Measurements from ENCODE around the gene MNX1. TPM values are rescaled to one million over a fixed set of nuclear protein-coding genes. Genes with fewer than 3 reads are reported as not detected.

Gene MNX1
- total RNA-seq, 2 donors from 2014 or later: 14.3 to 39.6 TPM

- H3K4me1 ChIP-seq: no peaks in the 10 kb centered on the region
- no peak overlapping the region for H3K27ac ChIP-seq
- no peak overlapping the region for H3K4me3 ChIP-seq
- intact Hi-C loops (cut with DNase I): no loop called here
- no peak for ATAC-seq
- 88 to 92% methylated on average over 3 to 4 of the region's 4 CpGs for WGBS, 2 donors
- H3K9me3 ChIP-seq: no peaks in the 10 kb centered on the region
- no peaks in the 10 kb centered on the region for H3K27me3 ChIP-seq
- DNase-seq: no peak
- H3K36me3 ChIP-seq (replicated peaks in 1 of 2; ENCODE audit: insufficient read depth in 1 of 2, low read depth in 2 of 2): no peaks in the 10 kb centered on the region
- TF ChIP-seq CTCF (IDR thresholded peaks at IDR 0.05) (no peak), POLR2A (IDR thresholded peaks at IDR 0.05) (no peak)
Measured at GRCh38 chr7:157037028-157037427, 26.6 kb upstream of the MNX1 start.

GRCh38 chr7:157035979-157036378 lies 25.5 kb upstream of the MNX1 start:
- no peak overlapping the region for H3K4me3 ChIP-seq
- no peak for DNase-seq
- no peaks in the 10 kb centered on the region for H3K36me3 ChIP-seq (replicated peaks in 1 of 2; ENCODE audit: insufficient read depth in 1 of 2, low read depth in 2 of 2)
- no peak overlapping the region for H3K27ac ChIP-seq
- no peak for TF ChIP-seq CTCF (IDR thresholded peaks at IDR 0.05)
- H3K27me3 ChIP-seq: no peaks in the 10 kb centered on the region
- H3K9me3 ChIP-seq: no peaks in the 10 kb centered on the region
- 32 to 38% methylated on average over 1 of the region's 1 CpG for WGBS, 2 donors
- no peak for ATAC-seq
- H3K4me1 ChIP-seq: no peaks in the 10 kb centered on the region
- intact Hi-C loops (cut with DNase I): no loop called here

GRCh38 chr7:157035302-157035701 lies 24.8 kb upstream of the MNX1 start:
- Histone ChIP-seq H3K27me3 (no peaks in the 10 kb centered on the region), H3K36me3 (replicated peaks in 1 of 2; ENCODE audit: insufficient read depth in 1 of 2, low read depth in 2 of 2) (no peaks in the 10 kb centered on the region), H3K4me3 (no peak overlapping the region), H3K27ac (no peak overlapping the region), H3K4me1 (no peaks in the 10 kb centered on the region), H3K9me3 (no peaks in the 10 kb centered on the region)
- no peak for DNase-seq
- 89 to 93% methylated on average over 8 of the region's 8 CpGs for WGBS, 2 donors
- ATAC-seq: no peak
- intact Hi-C loops (cut with DNase I): no loop called here
- TF ChIP-seq CTCF (IDR thresholded peaks at IDR 0.05) (no peak), POLR2A (IDR thresholded peaks at IDR 0.05) (no peak)

- Histone ChIP-seq H3K9me3 (no peaks in the 10 kb centered on the region), H3K27me3 (no peaks in the 10 kb centered on the region), H3K4me1 (no peaks in the 10 kb centered on the region), H3K4me3 (no peak overlapping the region), H3K27ac (no peak overlapping the region), H3K36me3 (replicated peaks in 1 of 2; ENCODE audit: insufficient read depth in 1 of 2, low read depth in 2 of 2) (no peaks in the 10 kb centered on the region)
- intact Hi-C loops (cut with DNase I): no loop called here
- TF ChIP-seq POLR2A (IDR thresholded peaks at IDR 0.05) (no peak), CTCF (IDR thresholded peaks at IDR 0.05) (no peak)
- WGBS, 2 donors: 78 to 80% methylated on average over 14 to 23 of the region's 23 CpGs
- ATAC-seq (no peak), DNase-seq (no peak)
Measured at GRCh38 chr7:157033483-157034473, 23.3 kb upstream of the MNX1 start.

All from body of pancreas (tissue), 4 donors.